GM18909 (cell line): Measurements from ENCODE around the gene PPEF2.

Source experiments
- ATAC-seq: cut with Tn5 transposase; IDR thresholded peaks from one replicate; pipeline ENCODE4 v1.9.1; 2021; ENCODE audit warnings: mild to moderate bottlenecking; ENCODE audit not compliant: unreplicated experiment, poor library complexity

PPEF2 gene

DNA sequence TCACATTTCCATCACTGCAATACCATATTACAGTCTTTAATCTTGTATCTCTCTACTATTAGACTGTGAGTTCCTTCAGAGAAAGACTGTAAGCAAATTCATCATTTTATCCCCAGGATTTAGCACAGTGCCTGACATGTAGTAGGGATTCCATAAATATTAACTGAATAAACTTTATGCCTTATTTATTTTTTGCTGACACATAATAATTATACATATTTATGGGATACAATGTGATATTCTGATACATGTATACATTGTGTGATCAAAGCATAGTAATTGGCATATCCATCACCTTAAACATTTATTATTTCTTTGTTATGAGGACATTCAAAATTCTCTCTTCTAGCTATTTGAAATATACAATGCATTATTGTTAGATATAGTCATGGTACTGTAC lies 3.7 kb downstream of the PPEF2 start:
- ATAC-seq: no peak

DNA sequence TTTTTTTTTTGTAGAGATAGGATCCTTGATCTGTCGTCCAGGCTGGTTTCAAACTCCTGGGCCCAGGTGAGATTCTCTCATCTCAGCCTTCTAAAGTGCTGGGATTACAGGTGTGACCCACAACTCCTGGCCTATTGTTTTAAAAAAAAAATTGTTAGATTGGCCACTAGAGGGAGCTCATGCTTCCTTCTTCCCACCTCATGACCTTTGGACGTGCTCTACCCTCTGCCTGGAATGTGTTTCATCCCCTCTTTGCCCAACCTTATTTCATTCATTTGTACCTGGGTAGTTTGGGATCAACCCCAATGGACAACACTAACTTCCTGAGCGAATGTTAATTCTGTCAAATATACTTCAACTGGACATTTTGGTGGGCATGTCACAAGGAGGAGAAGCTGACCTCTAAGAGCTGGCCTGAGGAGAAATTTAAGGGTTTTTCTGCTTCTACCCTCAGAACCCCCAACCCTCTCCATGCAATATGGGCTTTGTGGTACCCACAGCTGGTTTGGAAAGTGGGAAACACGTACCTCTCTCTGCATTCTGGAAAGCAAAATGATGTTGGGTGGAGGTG lies 6.4 kb downstream of the PPEF2 start:
- ATAC-seq: no peak

DNA sequence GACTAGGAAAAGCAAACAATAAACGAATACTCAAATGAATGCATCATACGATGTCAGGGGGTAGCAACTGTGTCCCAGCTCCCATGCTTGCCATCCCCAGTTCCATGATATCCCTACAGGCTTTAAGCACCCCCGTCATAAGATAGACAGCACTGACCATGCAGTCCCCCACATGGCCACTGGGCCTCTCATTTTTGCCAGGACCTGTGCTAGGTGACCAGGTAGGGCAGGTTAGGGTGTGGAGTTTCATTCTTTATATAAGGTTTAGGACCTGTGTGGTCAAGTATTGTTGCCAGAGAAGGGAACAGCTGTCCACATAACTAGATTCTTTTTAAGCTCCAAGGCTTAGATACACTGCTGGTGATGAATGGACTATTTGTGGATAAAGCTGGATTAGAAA lies 9.7 kb downstream of the PPEF2 start:
- ATAC-seq: no peak

DNA sequence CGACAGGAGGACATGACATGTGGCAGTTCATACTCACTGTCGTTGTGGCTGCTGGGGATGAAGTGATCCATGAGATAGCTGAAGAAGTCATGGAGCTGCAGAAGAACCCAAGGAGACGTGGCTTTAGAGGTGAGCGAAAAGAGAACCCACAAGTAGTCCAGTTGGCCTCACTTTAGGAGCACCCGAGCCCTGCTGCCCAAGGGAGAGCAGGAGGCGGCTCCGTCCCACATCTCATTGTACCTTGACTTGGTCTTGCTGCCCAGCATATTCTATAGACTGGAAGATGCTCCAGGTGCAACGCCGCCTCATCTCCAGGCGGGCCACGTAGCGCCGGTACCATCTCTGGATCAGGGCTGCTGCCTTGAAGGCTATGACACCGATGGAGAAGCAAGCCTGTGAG lies 10.6 kb downstream of the PPEF2 start:
- no peak for ATAC-seq

DNA sequence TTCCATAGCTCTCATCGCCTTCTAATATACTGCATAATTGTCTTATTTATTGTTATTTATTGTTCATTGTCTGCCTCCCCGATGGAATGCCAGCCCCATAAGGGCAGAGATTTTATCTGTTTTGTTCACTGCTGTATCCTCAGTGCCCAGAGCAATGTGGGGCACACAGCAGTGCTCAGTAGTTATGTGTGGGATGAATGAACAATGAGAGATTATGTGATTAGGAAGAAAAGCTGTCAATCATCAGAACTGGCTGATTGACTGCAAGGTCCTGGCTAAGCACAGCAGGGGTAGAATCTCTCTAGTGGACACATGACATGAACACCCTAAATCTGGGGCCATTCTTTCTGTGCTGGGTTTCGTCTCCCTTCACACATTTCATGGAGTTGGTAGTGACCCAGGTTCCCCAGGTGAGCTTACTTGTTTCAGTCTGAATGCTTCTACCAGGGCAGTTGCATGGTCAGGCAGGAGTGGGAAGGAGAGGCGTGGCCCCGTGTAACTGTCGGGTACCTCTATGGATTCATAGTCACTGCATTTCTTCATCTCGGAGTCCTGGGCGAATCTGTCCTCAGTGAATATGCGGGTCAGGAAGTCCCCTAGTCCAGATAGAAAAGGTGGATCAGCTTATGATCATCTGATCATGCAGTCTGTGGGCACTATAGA lies 12.6 kb downstream of the PPEF2 start:
- no peak for ATAC-seq

DNA sequence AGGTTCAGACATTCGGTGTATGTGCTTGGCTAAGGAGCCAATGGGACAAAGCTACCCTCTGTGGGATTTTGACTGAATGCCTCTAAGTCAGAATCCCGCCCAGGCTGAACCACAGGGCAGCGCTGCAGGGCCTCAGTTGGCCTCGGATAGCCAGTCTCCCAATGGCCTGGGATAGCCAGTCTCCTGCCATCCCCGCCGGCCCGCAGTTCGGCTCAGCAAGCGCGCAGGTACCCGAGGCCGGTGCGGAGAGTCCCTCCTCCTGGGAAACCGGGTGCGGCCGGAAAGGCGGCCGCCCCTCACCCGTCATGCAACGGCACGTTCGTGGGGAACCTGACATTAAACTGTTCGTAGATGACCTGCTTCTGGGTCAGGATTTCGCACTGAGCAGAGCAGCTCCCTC lies 16.1 kb downstream of the PPEF2 start:
- ATAC-seq: no peak

DNA sequence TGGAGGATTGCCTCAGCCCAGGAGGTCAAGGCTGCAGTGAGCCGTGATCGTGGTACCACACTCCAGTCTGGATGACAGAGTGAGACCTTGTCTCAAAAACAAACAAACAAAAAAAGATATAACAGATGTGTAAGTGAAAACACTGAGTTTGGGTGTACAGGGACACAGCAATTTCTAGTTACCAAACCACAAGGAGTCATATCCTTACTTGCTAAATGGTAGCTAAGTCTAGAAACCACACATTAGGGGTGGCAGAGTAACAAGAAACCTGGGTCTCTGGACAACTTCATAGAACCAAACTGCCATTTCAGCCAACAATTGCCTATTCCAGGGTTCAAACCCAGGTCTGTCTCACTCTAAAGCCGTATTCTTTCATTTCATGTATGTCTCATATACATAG lies 20.8 kb downstream of the PPEF2 start:
- ATAC-seq: no peak

DNA sequence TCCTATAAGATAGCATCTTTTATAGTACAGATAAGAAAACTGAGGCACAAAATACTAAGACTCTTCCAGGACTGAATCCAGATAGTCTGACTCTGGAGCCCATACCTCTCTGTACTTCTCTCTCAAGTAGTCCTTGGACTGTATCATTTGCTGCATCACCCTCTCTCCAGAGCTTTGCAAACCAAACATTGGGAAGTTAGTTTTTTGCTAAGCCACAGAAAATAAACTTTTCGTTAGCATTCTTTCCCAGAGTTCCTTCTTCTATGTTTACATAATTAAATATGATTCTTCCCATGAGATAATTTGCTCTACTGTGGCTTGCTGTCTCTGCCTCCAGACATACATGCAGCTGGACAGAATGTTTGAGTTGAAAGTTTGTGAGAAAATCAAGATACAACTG lies 22.0 kb downstream of the PPEF2 start:
- ATAC-seq: no peak

DNA sequence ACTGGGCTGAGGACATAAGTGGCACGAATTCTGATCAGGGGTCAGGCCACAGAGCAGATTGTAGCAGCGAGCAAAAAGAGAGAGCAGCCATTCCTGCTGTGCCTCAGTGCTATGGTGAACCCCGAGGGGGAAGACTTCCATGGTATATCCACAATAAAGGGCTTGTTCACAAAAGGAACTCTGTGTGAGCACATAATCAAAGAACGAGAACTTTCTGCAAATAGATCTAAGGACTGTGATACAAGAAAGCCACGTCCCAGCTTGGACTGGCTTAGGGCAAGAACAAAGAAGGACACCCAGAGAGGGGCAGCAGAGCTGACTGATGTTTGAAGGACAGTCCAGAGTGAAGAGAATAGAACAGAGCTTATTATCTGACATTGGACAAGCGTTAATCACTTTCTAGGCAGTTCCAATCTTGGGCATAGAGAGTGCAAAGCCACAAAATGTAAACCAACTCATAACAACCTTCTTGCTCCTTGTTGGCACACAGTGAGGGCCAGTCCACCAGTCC lies 24.0 kb downstream of the PPEF2 start:
- no peak for ATAC-seq

DNA sequence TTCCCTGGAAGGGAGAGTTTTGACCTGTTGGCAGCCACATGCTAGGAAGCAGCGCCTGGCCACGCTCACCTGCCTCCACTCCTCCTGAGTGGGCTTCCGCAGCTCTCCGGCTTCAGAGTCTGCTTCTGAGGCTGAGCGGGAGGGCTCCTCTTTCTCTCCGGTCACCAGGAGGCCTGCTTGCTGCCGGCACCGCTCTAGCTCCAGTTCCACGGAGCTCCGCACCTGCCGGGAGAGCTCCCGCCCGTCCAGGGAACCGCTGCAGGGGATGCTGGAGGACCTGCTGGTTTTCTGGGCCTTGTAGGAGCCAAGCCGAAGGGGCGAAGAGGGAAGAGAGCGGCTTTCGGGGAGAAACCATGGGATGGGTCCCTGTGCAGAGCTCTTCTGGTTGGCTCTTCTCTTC lies 26.0 kb downstream of the PPEF2 start:
- ATAC-seq: no peak

DNA sequence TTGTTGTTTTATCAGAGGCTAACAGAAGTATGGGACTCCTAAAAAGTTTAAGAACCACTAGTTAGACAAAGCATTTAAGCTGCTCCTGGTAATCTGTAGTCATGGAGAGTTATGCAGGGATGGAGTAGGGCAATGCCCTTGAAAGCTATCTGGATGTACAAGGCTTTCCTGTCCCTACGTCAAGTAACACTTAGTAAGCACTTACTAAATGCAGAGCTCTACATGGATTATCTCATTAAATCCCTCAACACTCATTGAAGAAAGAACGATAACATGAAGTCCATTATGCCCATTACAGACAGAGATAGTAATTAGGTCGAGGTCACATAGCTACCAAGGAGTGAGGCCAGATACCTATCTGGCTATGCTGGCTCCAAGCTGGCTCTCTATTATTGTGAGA lies 33.2 kb downstream of the PPEF2 start:
- ATAC-seq: no peak

DNA sequence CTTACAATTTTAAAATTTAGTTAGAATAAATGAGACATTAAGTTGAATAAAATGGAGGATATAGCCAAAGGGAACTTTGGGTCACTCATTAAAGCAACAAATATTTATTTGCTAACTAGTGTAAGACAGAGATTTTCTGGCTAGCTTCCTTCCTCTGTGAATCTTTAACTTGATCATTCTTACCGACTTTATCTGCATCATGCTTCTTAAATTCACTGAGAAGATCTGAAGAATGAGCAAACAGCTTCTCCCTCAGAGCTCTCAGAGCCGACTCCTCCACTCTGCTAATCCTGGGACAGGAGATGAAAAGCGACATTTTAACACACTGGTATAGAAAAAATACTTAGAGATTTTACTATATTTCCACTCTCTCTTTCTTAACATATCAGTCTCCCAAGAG lies 35.1 kb downstream of the PPEF2 start:
- ATAC-seq: no peak

DNA sequence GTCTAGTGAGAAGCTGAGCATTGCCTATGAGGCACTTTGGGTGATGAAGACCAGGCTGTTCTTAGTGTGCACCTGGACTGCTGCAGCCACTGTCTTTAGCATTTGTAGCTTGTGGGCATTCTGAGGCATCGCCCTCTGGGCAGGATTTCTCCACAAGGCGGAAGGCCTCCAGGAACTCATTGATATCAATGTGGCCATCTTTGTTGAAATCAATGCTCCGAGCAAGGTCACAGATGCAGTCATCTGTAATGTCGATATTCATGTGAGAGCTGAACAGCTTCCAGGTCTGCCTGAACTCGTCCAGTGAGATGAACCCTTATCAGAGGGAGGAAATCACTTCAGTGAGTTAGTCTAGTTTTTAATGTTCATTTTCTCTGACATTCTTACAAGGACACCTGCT lies 41.6 kb downstream of the PPEF2 start:
- no peak for ATAC-seq

DNA sequence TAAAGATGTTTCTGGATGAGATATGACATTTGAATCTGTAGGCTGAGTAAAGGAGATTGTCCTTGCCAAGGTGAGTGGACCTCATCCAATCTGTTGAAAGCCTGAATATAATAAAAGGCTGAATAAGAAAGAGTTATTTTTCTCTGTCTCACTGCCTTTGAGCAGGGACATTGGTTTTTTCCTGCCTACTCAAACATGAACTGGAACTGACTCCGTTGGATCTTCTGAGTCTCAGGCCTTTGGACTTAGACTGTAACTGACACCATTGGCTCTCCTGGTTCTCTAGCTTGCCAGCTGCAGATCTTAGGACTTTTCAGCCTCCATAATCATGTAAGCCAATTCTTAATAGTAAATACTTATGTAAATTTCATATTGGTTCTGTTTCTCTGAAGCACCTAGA lies 43.5 kb downstream of the PPEF2 start:
- no peak for ATAC-seq

DNA sequence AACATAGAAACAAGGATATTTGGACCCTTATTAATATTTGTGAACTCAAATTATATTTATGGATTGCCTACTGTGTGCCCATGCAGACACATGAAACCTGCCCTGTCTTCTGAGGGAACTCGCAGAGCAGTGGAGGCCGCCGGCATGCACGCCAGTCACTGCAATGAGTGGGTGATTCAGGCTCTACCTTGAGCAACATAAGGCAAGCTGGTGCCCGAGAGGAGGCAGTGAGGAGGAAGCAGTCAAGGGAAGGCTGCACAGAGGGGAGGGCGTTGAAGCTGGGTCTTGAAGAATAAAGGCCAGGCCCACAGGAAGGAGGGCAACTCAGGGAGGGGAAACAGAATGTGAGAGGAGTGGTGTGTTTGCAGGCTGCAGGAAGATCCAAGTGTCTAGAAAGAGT lies 52.8 kb downstream of the PPEF2 start:
- no peak for ATAC-seq

DNA sequence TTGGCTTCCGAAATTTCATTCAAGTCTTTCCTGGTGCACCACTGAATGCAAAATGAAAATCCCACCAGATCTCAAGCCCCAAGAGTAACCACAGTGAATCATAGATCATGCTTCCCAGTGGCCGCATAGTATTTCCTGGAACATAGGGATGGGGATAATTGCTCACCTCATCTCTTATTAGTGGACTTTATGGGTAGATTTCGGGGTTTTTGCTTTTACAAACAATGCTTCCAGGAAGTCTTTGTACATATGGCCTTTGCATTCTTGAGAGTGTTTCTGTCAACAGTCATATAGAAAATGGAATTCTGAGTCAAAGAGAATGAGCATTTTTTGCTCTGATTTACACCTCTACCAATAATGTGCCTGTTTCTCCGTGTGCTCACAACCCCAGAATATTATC lies 53.4 kb downstream of the PPEF2 start:
- no peak for ATAC-seq

DNA sequence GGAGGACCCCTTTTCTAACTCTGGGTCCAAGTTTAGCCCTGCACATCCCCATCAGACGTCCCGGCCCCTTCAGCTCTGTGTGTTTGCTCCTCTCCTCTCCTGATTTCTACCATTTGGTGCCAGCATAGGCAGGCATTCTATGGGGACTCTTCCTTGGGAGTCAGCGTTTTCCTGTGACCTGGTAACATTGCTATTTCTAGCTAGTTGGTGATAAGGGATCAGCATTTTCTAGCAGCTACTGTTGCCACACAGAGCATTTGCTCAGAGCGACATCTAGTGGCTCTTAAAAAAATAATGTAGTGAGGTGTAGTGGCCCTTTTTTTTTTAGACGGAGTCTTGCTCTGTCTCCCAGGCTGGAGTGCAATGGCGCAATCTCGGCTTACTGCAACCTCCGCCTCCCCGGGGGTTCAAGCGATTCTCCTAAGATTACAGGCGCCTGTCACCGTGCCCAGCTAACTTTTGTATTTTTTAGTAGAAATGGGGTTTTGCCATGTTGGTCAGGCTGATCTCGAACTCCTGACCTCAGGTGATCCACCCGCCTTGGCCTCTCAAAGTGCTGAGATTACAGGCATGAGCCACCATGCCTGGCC lies 54.0 kb downstream of the PPEF2 start:
- peak; percentile 79 for ATAC-seq

DNA sequence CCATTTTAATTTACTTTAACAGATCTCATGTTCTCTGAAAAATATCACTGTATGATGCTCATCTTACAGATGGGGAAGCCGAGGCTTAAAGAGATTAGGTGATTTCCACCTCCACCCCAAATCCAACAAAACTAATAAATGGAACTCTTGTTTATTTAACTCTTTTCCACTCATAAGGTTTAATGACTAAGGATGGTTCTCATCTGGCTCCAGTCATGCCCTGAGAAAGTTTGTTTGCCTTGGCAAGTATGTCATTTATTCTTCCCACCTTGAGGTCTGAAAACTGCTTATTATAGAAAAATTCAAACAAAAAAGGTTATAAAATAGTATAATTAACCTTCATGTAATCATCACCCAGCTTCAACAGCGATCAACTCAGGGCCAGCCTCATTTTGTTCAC lies 56.3 kb downstream of the PPEF2 start:
- no peak for ATAC-seq

DNA sequence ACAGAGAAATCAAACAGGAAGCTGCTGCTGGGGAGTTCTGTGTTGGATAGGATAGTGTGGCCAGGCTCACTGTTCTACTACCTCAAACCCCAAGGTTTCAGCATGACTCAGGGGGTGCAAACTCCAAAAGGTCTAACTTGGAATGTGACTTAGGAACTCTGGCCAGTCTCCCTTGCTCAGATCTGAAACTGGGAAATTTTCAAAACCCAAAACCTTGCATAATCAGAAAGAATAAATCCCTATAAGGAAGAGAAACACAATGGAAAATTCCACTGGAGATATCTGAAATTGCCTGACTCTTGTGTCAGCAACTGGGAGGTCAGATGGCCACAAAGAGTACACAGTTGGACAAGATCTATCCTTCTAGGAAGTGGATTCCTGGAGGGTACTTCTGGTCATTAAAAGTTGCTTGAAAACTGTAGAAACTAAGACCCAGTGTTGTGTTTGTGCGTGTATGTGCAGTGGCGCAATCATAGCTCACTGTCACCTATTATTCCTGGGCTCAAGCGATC lies 58.0 kb downstream of the PPEF2 start:
- ATAC-seq: no peak

DNA sequence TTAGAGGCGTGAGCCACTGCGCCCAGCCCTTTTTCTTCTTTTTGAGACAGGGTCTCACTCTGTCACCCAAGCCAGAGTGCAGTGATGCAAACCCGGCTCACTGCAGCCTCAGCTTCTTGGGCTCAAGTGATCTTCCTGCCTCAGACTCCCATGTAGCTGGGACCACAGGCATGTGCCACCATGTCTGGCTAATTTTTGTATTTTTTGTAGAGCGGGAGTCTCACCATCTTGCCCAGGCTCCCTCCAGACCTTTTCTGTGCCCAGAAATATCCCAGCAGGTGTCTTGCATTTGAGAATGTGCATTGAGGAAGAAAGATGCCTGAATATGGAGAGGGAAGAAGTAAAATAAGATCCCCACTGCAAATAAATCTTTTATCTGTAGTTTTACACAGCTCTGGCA lies 58.7 kb downstream of the PPEF2 start:
- ATAC-seq: no peak

DNA sequence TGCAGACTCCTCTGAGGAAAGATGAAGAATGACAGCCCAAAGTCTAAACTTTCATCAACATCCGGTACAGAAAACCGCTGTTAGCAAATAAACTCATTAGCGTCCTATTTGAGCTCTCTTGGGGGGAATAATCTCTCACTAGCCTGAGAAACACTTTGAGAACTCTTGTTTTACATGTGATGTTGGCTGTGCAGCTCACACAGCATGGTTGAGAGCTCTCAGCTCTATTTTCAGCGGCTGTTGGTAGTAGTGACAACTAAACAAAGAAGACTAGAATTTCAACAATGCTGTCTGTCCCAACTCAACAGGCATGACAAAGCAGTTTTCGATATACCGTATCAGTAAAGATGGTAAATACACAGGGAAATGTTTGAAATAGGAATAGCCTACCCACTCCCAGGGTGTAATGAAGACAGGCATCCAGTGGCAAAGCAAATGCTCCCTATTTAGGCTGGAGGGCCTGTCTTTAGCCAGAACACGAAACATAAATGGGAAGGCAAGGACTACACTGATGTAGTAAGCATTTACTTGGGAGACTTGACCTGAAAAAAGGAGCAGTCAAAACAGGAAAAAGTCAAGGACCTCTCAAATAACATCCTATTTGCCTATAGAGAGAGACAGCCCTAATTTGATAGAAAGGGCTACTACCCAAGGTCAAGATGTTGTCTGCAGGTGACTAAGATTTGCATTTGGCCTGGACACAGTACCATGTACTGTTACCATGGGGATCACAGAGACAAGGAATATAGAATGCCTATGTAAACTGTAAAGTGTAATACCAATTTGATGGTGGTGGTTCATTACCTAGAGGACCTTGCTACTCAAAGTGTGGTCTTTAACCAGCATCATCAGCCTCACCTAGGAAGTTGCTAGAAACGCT lies 60.4 kb downstream of the PPEF2 start:
- no peak for ATAC-seq
